HG02981 (cell line): ENCODE measurements around the gene CCL27.

Experiments
- ATAC-seq: cut with Tn5 transposase; IDR thresholded peaks from one replicate; pipeline ENCODE4 v1.9.1; 2021; ENCODE audit warnings: mild to moderate bottlenecking, moderate library complexity; ENCODE audit not compliant: unreplicated experiment

Gene CCL27, protein sequence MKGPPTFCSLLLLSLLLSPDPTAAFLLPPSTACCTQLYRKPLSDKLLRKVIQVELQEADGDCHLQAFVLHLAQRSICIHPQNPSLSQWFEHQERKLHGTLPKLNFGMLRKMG

DNA sequence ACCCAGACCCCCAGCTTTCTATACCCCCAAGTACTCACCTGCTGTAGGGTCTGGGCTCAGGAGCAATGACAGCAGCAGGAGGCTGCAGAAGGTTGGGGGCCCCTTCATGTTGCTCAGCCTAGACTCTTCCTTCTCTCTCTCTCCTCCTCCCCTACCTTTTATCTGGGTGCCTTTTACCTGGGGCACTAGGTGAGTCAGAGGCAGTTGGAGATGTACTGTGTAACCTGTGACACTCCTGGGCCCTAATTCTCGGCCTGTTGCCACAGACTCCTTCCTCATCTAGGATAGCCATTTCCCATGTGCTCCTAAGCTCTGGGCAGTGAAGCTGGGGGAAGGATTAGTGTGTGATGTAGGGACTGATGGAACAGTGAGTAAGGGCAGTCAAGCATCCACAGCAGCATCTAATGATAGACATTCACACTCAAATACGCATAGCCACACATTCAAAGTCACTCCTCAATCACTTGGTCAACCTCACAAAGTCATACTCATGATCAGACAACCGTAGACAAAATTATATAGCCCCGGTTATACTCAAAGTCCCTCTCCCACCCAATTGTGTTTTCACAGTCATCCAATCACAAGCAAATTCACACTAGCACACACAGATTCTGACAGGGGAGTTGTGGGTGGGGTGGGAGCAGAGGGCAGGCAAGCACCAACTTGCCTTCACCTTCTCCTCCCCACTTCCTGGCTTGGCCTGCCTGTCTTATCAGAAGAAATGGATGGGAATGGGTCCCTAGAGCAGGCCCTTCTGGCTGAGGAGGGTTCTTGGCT is at the start of gene CCL27:
TSS of gene CCL27 (minus strand) at position 132 of the 777 bp plus-strand sequence. CDS start at position 108, 24 bp downstream.
- ATAC-seq, result no peak

DNA sequence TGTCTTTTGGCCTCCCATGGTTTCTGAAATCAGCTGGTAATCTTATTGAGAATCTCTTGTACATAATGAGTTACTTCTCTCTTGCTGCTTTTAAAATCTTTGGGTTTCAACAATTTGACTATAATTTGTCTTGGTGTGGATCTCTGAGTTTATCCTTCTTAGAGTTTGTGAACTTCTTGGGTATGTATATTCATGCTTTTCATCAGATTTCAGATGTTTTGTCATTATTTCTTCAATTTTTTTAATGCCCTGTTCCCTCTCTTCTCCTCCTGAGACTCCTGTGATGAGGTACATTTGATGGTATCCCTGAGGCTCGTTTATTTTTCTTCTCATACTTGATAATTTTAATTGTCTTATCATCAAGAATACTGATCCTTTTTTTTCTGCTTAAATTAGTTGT is 49.7 kb upstream of the CCL27 start:
- no peak for ATAC-seq

DNA sequence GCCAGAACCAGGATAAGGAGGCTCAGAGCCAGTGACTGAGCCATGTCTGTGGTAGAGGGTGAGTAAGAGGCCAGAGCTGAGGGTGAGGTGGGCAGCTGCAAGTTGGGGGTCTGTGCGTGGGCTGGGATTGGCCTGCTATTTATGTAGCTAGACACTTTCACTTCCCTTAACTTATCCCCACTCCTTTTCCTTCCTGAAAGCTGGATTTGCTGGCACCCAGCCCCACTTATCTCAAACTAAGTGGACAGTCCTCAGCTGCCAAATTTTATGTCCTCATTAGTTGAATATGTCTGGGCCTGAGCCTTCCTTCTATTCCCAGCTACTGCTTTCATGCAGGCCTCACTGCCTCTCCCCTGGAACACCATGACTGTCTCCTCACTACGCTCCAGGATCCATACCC is 47.6 kb upstream of the CCL27 start, which contains the start of gene CCL21:
TSS of gene CCL21 (minus strand) at position 114 of the 400 bp plus-strand sequence. CDS start at position 44, 70 bp downstream.
- ATAC-seq, result no peak

DNA sequence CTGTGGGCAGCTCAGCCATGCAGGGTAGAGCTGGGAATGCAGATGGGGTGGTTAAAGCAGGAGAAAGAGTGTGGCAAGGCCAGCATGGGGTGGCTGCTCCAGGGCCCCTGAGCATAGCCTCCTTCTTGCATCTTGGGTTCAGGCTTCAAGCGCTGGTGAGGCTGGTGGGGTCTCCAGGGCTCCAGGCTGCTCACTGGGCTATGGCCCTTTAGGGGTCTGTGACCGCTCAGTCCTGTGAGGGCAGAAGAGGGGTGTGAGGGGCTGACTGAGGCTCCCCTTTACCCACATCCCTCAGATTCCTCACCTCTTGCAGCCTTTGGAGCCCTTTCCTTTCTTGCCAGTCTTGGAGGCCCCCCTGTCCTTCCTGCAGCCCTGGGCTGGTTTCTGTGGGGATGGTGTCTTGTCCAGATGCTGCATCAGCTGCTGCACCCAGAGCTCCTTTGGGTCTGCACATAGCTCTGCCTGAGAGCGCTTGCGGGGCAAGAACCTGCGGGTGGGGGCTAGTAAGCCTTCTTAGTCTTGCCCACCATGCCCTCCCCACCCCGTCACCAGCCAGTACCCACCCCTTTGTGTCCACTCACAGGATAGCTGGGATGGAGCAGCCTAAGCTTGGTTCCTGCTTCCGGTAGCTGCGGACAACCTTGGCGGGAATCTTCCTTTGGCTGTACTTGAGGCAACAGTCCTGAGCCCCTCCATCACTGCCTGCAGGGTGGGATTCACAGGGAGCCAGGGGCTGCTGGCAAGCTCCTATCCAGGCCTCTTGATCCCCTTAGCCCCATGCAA is 46.9 kb upstream of the CCL27 start:
- ATAC-seq, result no peak

DNA sequence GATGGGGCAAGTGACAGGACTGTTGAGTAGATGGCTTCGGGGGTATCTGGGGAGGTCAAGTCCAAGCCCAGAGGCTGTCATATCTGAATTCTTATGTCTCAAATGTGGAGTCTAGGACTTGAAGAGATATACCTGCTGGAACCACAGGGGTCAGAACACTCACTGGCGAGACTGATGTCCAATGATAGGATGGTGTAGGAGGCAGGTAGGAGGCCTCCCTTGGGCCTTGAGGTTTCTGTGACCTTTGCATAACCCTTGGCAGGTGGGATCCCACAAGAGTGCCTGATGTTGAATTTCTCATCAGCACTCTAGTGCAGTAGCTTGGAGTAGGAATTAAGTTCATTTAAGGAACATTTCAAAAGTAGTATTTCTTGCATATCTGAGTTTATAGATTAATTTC is 44.7 kb upstream of the CCL27 start:
- no peak for ATAC-seq

DNA sequence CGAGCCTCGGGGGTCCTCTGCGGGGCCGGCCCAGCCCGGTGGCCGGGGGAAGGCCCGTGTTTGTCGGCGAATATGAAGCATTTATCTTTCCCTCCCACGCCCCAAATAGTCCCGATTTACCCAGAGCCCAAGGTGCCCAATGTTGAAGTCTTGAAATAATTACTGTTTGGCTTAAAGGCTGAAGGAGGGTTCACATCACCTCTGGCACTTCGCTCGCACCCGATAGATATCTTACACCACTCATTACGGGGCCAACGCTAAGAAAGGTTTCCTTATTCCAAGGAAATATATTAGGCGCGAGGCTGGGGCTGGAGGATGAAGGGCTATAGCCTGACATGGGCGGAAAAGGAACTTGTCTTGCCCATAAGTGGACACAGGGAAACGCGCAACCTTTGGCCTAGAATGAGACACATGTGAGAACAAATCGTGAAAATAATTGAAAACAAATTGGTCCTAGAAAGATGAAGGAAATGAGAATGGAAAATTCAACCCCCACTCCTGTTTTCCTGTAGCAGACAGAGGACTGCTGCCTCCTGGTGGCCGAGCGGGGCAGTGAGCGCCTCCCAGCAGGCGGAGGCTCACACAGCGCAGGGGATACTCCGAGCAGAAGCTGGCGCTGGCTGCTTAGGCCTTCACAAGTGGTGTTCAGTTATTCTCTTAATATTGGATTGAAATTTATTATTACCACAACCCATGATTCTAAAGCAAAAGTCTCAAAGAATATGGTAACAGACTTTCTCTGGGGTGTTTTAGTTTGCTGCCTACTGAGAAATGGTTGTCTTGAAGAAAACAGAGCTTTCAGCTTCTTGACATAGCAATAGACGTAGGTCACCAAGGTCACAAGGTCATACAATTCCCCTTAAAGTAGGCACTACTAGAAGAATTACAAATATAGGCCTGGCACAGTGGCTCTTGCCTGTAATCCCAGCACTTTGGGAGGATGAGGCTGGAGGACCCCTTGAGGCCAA is 39.6 kb upstream of the CCL27 start:
- no peak for ATAC-seq

DNA sequence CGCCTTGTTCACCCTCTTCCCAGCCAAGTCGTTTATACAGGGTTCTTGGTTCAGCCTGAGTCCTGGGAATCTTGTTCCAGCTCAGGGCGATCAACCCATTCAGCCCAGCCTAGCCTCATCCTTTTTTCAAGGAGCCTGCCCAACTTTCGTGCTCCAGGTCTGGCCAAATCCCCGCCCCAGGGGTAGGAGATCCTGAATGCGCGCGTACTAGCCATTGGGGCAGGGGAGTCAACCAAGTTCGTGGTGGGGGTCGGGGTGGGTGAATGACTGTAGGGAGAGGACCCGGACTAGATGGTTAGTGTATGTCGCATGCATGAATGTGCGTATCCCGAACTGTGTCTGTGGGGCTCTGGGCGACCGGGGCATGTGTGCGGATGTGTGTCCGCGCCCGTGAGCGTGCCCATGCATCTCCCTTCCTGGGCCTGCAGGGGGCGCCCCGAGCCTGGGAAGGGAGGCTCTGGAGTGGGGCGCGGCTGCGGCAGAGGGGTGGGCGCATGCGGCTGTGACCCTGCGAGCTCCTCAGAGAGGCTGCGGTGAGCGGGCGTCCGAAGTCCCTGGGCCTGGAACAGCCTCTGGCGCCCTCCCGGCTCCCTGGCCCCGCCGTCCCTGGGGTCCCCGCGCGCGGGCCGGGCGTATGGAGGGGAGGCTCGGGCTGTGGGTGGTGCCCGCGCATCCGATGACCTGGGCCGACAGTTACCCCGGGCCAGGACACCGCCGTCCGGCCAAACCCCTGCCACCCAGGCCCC is 38.7 kb upstream of the CCL27 start:
- peak; percentile 40 for ATAC-seq

DNA sequence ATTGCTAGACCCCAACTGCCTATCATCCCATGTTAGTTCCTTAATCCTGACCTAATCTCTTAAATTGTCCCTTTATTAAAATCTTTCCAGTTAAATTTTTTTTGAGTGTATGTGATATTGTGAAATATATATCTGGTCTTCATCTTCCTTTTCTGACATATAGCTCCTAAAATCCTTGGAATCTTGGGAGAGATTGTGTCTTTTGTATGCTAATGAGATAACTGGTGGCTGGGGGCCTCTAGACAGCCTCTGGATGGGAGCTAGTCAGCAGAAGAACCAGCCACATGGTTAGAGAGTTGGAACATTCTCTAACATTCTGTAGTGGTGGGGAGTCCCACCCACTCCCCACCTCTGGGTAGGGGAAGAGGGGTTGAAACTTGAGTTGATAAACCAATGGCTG is 32.4 kb upstream of the CCL27 start:
- no peak for ATAC-seq

DNA sequence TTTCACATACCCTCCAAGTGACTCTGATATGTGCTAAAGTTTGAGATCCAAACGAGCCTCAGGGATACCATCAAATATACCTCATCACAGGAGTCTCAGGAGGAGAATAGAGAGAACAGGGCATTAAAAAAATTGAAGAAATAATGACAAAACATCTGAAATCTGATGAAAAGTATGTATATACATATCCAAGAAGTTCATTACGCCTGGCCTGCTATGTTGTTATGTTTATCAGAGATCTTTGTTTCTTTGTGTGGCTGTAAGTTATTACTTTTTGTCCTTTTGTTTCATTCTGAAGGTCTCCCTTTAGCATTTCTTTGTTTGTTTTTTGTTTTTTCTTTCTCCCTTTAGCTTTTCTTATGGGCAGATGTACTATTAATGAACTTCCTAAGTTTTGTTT is 31.1 kb upstream of the CCL27 start:
- ATAC-seq, result no peak

DNA sequence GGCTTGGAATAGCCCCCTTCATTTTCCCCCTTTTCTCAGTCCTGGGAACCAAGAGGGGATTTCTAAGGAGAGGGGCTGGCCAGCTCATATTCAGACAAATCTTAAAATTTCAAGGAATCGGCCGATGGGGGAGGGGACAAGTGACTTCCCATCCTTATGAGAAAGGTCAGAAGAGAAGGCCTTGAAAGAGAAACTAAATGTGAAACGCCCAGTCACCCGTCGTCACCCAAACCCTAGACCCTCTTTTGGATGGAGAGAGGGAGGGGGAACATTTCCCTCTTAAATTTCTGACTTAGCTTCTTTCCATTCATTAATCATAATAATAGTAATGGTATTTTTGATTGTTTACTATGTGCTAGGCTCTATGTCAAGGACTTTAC is 29.5 kb upstream of the CCL27 start:
- ATAC-seq, result no peak

DNA sequence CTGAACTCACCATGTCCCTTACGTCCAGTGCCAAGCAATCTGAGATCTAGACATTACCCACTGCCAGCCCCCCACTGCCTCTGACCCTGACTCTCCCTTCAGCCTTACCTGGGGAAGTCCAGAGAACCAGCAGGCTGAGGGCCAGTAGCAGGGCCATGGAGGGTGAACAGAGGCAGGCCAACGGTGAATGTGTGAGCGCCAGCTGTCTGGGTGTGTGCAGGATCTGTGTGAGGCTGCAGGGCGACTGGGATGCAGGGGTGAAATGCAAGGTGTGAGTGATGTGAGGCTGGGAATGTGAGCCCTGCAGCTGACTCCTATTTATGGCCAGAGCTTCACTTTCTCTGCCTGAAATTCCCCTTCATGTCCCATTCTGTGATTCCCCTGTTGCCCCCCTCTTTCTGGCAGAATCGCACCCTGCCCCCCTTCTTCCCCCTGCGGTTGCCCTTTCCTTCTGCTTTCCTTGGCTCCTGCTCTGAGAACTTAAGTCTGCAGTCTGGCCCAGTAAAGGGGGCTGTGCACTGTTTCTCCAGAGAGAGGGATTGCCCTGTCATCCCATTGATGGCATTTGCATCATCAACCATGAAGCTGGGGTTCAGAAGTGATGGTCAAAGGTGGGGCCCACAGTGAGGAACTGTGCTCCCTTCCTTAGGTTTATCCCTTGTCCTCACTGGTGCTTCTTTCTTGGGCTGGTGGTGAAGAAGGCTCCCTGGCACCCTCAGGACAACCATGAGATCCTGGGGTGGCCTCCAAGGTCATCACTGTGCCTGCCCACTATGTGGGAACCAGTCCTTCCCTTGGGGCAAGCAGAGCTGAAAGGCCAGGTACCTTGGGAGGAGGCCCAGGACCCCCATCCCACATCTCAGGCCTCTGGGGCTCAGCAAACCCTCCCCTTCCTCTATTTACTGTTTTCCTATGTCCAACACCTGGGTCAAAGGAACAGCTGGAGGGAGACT is 28.8 kb upstream of the CCL27 start, which contains the start of gene CCL19:
TSS of gene CCL19 (minus strand) at position 294 of the 953 bp plus-strand sequence. CDS start at position 157, 137 bp downstream.
- no peak for ATAC-seq

DNA sequence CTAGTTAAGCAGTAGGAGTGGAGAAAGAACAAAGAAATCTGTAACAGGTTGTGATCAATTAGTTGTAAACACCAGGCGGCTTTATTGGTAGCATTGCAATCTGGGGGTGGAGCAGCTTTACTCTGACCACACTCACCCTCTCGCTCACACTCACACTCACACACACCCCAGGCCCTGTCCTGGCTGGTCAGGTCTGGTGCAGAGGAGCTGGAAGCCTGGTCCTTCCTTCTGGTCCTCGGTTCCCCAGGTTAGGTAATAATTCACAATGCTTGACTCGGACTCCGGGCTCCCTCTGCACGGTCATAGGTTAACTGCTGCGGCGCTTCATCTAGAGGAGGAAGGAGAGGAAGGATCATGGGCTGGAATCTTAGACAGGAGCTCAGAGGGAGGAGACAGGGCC is 27.1 kb upstream of the CCL27 start:
- no peak for ATAC-seq

DNA sequence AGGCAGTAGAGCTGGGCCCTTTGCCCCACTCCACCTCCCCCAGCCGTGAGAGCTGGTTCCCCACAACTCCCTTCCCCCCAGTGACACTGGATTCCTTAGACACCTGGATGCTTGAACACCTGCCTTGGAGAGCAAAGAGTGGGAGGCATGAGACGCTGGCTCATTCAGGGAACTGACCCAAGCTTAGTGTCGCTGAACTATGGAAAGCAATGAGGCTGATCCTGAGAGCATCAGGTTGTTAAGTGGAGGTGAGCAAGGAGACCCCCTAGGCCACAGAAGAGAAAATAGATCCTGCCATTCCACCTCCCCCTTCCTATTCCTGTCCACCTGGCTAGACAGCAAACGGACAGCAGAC is 26.6 kb upstream of the CCL27 start:
- ATAC-seq, result no peak

DNA sequence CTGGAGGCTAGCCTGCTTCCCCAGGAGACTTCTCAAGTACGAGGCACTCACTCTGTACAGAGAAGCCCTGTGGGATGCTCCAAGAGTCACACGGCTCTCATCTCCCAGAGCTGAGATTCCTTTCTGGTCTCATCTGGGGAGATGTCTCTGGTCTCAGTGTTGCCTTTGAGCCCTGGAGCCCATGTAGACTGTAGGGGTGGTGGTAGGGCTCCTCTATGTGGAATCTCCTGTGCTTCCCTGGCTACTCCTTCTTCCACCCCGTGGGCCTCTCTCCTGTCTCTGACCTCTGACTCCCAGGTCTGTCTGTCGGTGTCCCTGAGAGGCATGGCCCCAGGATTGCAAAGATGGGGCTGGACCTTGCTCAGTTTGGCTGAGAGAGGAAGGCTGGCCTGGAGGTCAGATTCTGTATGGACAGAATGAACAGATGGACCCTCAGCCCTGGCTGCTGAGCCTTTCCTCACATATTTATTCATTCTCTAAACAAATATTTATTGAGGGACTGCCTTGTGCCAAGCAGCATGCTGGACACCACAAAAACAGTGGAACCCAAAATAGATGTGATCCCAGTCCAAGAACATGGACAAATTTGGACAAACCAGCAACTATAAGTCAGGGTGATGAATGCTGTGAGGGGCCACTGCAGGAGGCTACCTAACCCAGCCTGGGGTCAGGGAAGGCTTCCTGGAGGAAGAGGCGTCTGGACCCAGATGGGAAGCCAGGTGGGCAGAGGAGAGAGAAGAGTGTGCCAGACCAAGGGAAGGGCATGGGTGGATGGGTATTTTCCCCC is 26.1 kb upstream of the CCL27 start:
- ATAC-seq, result no peak

DNA sequence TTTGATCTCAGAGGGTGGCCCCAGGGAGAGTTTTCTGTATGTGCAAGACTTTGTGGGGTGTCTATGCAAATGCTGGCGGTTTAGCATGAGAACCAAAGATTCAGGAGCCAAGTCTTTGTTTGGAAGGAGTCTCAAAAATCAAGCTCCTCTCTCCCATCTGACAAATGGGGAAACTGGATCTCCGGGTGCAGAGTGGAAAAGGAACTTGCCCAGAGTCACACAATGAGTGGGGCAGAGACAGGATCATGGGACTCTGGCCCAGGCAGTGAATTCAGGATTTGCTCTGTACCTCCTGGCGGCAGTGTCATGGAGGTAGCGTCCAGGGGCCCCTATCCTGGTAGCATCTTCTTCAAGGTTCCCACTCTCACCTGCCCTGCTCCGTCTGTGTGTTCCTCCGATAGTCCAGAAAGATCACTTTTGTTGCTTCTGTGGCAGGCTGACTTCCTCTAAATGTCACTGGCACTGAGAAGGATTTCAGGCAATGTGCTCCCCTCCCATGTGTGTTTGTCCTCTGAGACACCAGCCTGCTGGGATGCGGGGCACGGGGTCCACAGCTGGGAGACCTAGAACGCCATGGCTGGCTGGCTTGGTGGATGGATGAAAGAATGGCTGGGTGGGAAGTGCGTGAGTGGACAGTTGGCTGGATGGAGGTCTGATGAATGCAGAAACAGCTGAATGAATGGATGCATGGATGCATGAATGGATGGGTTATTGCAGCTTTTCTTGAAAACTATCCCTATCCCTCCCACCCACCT is 25.0 kb upstream of the CCL27 start:
- no peak for ATAC-seq

DNA sequence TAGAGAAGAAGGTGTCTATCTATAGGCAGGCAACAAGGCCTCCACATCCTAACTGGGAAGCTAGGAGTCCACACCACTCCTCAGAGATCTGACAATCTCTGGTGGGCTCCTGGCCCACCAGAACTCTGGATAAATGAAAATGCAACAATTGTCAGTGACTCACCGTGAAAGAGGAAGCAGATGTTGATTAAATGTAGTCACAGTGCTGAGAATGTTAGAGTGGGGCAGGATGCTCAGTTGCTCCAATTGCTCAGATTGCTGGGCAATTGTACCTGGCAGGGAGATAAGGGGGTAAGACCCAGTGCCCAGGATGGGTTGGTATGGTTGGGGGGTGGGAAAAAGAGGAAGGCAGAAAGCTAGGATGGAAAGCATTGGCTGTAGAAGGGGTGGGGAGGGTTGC is 24.3 kb upstream of the CCL27 start:
- no peak for ATAC-seq

DNA sequence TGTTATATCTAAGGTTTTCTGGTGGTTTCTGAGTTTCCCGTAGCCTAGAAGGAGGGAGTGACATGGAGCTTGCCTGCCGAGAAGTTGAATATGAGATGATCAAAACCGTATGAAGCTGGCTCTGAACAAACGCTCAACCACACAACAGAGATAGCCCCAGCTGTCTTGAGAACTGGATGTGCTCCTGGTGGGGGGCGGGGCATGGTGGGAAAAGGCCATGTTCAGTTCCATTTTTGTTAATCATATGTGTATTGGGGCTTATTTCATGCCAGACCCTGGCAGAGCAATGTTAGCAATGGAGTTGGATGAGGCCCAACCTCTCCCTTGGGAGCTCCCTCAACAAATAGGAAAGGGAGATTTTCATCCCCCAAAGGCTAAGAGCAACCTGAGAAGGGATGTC is 23.8 kb upstream of the CCL27 start:
- ATAC-seq, result no peak
